Natural killer cell treated with Interleukin-12 subunit alpha and Interleukin-12 subunit beta and Interleukin-15 and Interleukin-18, amount 100 ng/mL, for 72 hours (primary cell): ENCODE results near the gene PXN. TPM values are rescaled to one million over a fixed set of nuclear protein-coding genes. Genes with fewer than 3 reads are reported as not detected.

ENCODE experiments used
- ATAC-seq, 2 donors: fragments of 150-1000 bp; cut with Tn5 transposase in 1 of 2; sonication (Bioruptor Pico), chemical (Tn5 transposase) in 1 of 2; 2 replicates each; pipeline ENCODE4 v1.10.0; 2021
- DNase-seq: peaks from one replicate; pipeline ENCODE4 v3.0.0; 2022; ENCODE audit warnings: low spot score
- H3K27ac Mint-ChIP-seq, 2 donors: 1 replicate in 1 of 2; 2 replicates in 1 of 2; pipeline ENCODE4 v1.8.0; 2022; ENCODE audit warnings: mixed read lengths in 2 of 2, mild to moderate bottlenecking in 1 of 2, moderate library complexity in 1 of 2
- H3K27me3 Mint-ChIP-seq, 2 donors: 1 replicate in 1 of 2; 2 replicates in 1 of 2; pipeline ENCODE4 v1.8.0; 2022; ENCODE audit warnings: mixed read lengths in 2 of 2
- H3K36me3 Mint-ChIP-seq: one replicate; pipeline ENCODE4 v1.8.0; 2022; ENCODE audit warnings: mixed read lengths
- H3K4me1 Mint-ChIP-seq, 2 donors: 1 replicate in 1 of 2; 2 replicates in 1 of 2; pipeline ENCODE4 v1.8.0; 2022; ENCODE audit warnings: low read depth in 2 of 2, mixed read lengths in 2 of 2, mild to moderate bottlenecking in 1 of 2
- H3K4me3 Mint-ChIP-seq: one replicate; pipeline ENCODE4 v1.8.0; 2022; ENCODE audit warnings: mixed read lengths
- H3K9me3 Mint-ChIP-seq: 2 replicates; pipeline ENCODE4 v1.8.0; 2022; ENCODE audit warnings: mixed read lengths
- total RNA-seq, 2 donors: library from RNA; stranded (reverse); gene quantifications; one replicate each; pipeline ENCODE4 v1.2.3, GENCODE V29; 2022

Gene PXN
- 100 to 1,000 TPM; 133 to 160 TPM for total RNA-seq

DNA sequence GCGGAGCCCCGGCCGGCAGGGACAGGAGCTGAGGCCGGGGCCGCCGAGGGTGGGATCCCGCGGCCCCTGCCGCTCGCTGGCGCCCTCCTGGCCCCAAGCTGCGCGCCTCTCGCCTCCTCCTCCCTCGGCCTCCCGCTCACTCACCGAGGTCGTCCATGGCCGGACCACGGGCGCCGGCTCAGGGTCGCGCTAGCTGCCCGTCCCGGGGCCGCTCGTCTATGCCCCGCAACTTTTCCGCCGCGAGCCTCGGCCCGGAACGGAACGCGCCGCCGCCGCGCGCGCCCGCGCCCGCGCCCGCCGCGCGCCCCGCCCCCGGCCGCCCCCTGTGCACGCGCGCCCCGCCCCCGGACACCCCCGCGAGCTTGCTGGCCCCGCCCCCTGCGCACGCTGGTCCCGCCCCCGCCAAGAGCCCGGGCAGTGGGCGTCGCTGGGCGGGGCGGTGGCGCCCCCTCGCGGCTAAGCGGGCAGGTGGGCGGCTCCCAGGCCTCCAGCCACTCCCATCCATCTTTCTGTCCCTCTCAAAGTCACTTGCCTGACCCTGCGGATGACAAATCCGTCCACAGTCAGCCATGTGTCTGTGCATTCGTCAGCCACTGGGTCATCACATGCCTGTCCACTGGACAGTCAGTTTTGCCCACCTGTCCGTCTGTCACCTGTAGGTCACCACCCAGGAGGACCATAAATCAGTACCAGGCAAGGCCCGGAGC, at the start of gene PXN:
Gene PXN (minus strand): TSS at position 258 of the 707 bp plus-strand sequence. CDS start 101 bp downstream, at position 157.
- H3K9me3 Mint-ChIP-seq = no peaks in the 10 kb centered on the region
- peaks cover 42 to 43% of the 10 kb centered on the region in 2 donors for H3K4me1 Mint-ChIP-seq
- H3K36me3 Mint-ChIP-seq = peaks cover 5% of the 10 kb centered on the region

GRCh38 chr12:120314220-120314619, 48.7 kb upstream of the PXN start:
- Mint-ChIP-seq H3K4me1 (peaks cover 15 to 16% of the 10 kb centered on the region in 2 donors), H3K27me3 (no peaks in the 10 kb centered on the region), H3K9me3 (no peaks in the 10 kb centered on the region), H3K4me3 (no peak overlapping the region), H3K27ac (no peak overlapping the region), H3K36me3 (no peaks in the 10 kb centered on the region)
- ATAC-seq (no peak), DNase-seq (no peak)

More for the DNA sequence above, at the start of gene PXN:
- peak; percentile 93 for DNase-seq
- Mint-ChIP-seq H3K4me3 (peak within 1 kb of the TSS; percentile 98), H3K27ac (peak within 1 kb of the TSS; percentile 81 to 96), H3K27me3 (no peaks in the 10 kb centered on the region)
- peak; percentile 95 to 96 for ATAC-seq

- peaks cover 6 to 10% of the 10 kb centered on the region in 2 donors for H3K4me1 Mint-ChIP-seq
- no peaks in the 10 kb centered on the region for H3K36me3 Mint-ChIP-seq
- no peaks in the 10 kb centered on the region for H3K27me3 Mint-ChIP-seq
- no peaks in the 10 kb centered on the region for H3K9me3 Mint-ChIP-seq
- peak; percentile 91 for DNase-seq
- H3K4me3 Mint-ChIP-seq = peak within 1 kb of the TSS; percentile 96
- ATAC-seq = peak; percentile 99 to 100
- peak within 1 kb of the TSS; percentile 57 to 85 for H3K27ac Mint-ChIP-seq
Observed at GRCh38 chr12:120301962-120302815, 36.7 kb upstream of the PXN start, which contains the start of gene SIRT4. TSS of gene SIRT4 (plus strand) at chr12:120302321. CDS start at chr12:120303562, 1,241 bp downstream.

DNA sequence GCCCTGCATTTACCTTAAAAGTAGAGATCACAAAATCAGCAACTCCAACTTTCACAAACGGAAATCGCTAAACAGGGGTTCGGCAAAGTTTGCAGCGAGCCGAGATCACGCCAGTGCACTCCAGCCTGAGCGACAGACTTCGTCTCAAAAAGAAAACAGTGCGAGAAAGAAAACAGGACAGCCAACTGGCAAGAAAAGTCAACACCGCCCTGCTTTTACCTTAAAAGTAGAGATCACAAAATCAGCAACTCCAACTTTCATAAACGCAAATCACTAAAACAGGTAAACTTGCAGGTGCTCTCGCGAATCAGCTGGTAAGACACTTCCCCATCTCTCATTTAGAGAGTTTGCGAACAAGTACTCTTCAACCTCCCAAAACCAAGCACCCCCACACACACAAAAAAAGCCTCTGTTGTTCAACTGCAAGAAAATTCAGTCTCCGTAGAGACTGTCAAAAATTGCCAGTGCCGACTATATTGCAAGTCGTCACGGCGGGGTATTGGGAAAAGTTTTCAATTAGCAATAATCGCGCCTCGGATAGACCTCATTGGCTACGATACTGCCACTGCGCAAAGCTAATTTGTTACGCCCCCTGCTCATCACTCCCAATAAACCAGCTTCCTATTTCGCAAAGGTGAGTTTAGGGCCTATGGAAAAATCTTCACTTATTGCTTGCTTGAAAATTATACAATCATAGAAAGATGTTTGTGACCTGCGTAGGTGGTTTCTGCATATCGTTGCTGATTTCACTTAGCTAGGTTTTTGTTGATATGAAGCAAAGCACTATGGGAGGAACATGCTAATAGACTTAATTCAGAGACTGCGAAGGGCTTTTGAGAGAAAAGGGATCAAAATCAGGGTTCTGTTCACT, 27.4 kb upstream of the PXN start, which contains the start of gene RNU4-1:
Gene RNU4-1 (minus strand): TSS at position 577 of the 871 bp plus-strand sequence.
- peaks cover 5 to 7% of the 10 kb centered on the region in 2 donors for H3K4me1 Mint-ChIP-seq
- H3K9me3 Mint-ChIP-seq = no peaks in the 10 kb centered on the region
- H3K36me3 Mint-ChIP-seq = no peaks in the 10 kb centered on the region
- ATAC-seq (peak; percentile 59 to 71), DNase-seq (peak; percentile 77)
- H3K4me3 Mint-ChIP-seq = no peak within 1 kb of the TSS
- H3K27me3 Mint-ChIP-seq = no peaks in the 10 kb centered on the region
- no peak within 1 kb of the TSS for H3K27ac Mint-ChIP-seq

DNA sequence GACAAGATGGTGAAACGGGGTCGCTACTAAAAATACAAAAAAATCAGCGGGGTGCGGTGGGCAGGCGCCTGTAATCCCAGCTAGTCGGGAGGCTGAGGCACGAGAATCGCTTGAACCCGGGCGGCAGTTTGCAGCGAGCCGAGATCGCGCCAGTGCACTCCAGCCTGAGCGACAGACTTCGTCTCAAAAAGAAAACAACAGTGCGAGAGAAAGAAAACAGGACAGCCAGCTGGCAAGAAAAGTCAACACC, 26.8 kb upstream of the PXN start:
- no peak overlapping the region for H3K4me3 Mint-ChIP-seq
- no peak overlapping the region for H3K27ac Mint-ChIP-seq
- H3K27me3 Mint-ChIP-seq = no peaks in the 10 kb centered on the region
- ATAC-seq = peak; percentile 4 to 39
- peaks cover 5 to 7% of the 10 kb centered on the region in 2 donors for H3K4me1 Mint-ChIP-seq
- no peak for DNase-seq
- no peaks in the 10 kb centered on the region for H3K36me3 Mint-ChIP-seq
- no peaks in the 10 kb centered on the region for H3K9me3 Mint-ChIP-seq

DNA sequence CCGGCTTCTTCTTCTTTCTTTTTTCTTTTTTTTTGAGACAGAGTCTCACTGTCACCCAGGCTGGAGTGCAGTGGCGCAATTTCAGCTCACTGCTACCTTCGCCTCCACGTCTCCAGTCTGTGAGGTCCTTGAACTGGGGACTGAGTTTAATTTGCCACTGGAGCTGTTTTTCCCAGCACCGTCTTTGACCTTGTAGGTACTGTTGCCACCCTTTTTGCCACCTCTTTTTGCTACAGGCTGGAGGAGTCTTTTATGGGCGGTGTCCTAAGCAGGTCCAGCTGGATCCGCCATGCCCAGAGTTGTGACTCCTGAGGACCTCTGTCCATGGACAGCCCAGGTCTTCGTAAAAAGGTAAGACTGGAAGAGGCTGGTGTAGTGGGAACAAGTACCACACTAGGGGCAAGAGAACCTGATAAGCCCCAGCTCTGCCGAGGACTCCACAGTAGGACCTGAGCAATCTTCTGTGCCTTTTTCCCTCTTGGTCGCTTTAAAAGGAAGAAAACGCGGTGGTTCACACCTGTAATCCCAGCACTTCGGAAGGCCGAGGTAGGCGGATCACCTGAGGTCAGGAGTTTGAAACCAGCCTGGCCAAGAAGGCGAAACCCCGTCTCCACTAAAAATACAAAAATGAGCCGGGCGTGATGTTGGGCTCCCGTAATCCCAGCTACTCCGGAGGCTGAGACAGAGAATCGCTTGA, 25.2 kb upstream of the PXN start:
- Mint-ChIP-seq H3K4me3 (no peak overlapping the region), H3K27ac (no peak overlapping the region), H3K4me1 (peaks cover 7 to 8% of the 10 kb centered on the region in 2 donors), H3K36me3 (no peaks in the 10 kb centered on the region), H3K27me3 (no peaks in the 10 kb centered on the region), H3K9me3 (no peaks in the 10 kb centered on the region)
- ATAC-seq = peak; percentile 3 to 63
- DNase-seq = peak; percentile 82

- Mint-ChIP-seq H3K4me1 (peaks cover 7 to 8% of the 10 kb centered on the region in 2 donors), H3K4me3 (no peak overlapping the region), H3K9me3 (no peaks in the 10 kb centered on the region), H3K27ac (no peak overlapping the region), H3K36me3 (no peaks in the 10 kb centered on the region), H3K27me3 (no peaks in the 10 kb centered on the region)
- no peak for ATAC-seq
- DNase-seq = no peak
Observed at GRCh38 chr12:120287491-120287890, 22.0 kb upstream of the PXN start.

DNA sequence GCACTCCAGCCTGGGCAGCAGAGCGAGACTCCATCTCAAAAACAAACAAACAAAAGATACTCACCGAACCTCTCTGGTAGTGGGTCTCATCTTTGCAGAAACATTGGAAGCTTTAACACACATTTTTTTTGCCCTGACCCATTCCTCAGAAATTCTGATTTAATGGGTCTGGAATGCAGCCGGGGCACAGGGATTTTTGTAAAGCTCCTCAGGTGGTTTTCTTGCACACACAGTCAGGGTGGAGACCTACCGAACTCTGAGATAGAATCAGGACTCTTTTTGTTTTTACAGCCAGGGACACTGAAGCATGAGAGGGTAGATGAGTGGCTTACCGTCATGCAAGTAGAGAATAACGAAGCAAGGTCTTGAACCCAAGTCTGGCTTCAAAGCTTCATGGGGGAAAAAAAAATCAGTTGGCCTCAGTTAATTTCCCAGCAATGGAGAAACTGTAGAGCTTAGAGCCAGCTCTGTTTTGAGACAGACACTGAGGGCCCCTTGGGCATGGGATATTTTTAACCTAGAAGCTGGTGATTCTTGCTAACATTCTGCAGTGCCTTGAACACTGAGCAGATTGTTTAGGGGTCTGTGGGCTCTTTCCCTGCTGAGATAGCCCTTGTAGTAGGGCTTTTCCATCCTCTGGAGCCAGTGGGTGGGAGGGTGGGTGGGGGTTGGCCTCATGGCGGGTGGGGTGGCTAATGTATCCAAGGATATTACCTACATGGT, 21.4 kb upstream of the PXN start:
- no peaks in the 10 kb centered on the region for H3K27me3 Mint-ChIP-seq
- DNase-seq = no peak
- ATAC-seq = no peak
- no peaks in the 10 kb centered on the region for H3K9me3 Mint-ChIP-seq
- H3K27ac Mint-ChIP-seq = no peak overlapping the region
- H3K36me3 Mint-ChIP-seq = no peaks in the 10 kb centered on the region
- H3K4me1 Mint-ChIP-seq = peaks cover 7 to 8% of the 10 kb centered on the region in 2 donors
- no peak overlapping the region for H3K4me3 Mint-ChIP-seq

GRCh38 chr12:120284381-120284780, 18.9 kb upstream of the PXN start:
- H3K4me1 Mint-ChIP-seq = peaks cover 0 to 3% of the 10 kb centered on the region in 2 donors
- no peak overlapping the region for H3K27ac Mint-ChIP-seq
- DNase-seq (no peak), ATAC-seq (no peak)
- no peaks in the 10 kb centered on the region for H3K36me3 Mint-ChIP-seq
- H3K4me3 Mint-ChIP-seq = no peak overlapping the region
- no peaks in the 10 kb centered on the region for H3K27me3 Mint-ChIP-seq
- H3K9me3 Mint-ChIP-seq = no peaks in the 10 kb centered on the region

- Mint-ChIP-seq H3K27me3 (no peaks in the 10 kb centered on the region), H3K27ac (no peak overlapping the region)
Observed at GRCh38 chr12:120283318-120283717, 17.8 kb upstream of the PXN start.

DNA sequence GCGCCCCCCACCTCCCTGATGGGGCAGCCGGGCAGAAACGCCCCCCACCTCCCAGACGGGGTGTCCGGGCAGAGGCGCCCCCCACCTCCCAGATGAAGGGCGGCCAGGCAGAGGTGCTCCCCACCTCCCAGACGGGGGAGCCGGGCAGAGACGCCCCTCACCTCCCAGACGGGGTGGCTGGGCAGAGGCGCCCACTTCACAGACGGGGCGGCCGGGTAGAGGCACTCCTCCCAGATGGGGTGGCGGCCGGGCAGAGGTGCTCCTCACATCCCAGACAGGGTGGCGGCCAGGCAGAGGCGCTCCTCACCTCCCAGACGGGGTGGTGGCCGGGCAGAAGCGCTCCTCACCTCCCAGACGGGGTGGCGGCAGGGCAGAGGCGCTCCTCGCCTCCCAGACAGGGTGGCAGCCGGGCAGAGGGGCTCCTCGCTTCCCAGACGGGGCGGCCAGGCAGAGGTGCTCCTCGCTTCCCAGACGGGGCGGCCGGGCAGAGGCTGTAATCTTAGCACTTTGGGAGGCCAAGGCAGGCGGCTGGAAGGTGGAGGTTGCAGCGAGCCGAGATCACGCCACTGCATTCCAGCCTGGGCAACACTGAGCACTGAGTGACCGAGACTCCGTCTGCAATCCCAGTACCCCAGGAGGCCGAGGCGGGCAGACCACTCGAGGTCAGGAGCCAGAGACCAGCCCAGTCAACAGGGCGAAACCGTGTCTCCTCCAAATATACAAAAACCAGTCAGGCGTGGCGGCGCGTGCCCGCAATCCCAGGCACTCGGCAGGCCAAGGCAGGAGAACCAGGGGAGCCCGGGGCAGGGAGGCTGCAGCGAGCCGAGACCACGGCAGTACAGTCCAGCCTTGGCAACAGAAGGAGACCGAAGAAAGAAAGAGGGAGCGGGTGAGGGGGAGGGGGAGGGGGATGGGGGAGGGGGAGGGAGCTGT, 12.9 kb upstream of the PXN start:
- Mint-ChIP-seq H3K4me1 (no peaks in the 10 kb centered on the region), H3K36me3 (no peaks in the 10 kb centered on the region), H3K4me3 (no peak overlapping the region), H3K9me3 (no peaks in the 10 kb centered on the region), H3K27ac (no peak overlapping the region), H3K27me3 (no peaks in the 10 kb centered on the region)
- DNase-seq (peak; percentile 56), ATAC-seq (no peak)

More at GRCh38 chr12:120283318-120283717, 17.8 kb upstream of the PXN start:
- ATAC-seq = no peak
- Mint-ChIP-seq H3K4me1 (peaks cover 0 to 3% of the 10 kb centered on the region in 2 donors), H3K36me3 (no peaks in the 10 kb centered on the region), H3K9me3 (no peaks in the 10 kb centered on the region), H3K4me3 (no peak overlapping the region)
- DNase-seq = no peak

GRCh38 chr12:120276734-120277133, 11.2 kb upstream of the PXN start:
- ATAC-seq = no peak
- DNase-seq = peak; percentile 41
- Mint-ChIP-seq H3K27ac (no peak overlapping the region), H3K4me1 (no peaks in the 10 kb centered on the region), H3K27me3 (peaks cover 0 to 2% of the 10 kb centered on the region in 2 donors), H3K4me3 (no peak overlapping the region), H3K36me3 (no peaks in the 10 kb centered on the region), H3K9me3 (no peaks in the 10 kb centered on the region)
